Activated CD4-positive, alpha-beta T cell treated with anti-CD3 and anti-CD28 coated beads, Interleukin-2, amount 10 ng/mL, durations not matched to agents 24 days and 14 days (primary cell): ENCODE data around the gene CEP89. TPM values are rescaled to one million over a fixed set of nuclear protein-coding genes. Genes with fewer than 3 reads are reported as not detected.
"Not testable (repeated sequence)": the region's sequence is repeated elsewhere in the genome, so short reads cannot be mapped to it uniquely, and the experiment has no call there.

Experiments used
- DNase-seq: peaks from one replicate; pipeline ENCODE4 v3.0.0; 2022
- H3K27ac Mint-ChIP-seq: one replicate; pipeline ENCODE4 v1.8.0; 2022; ENCODE audit warnings: mild to moderate bottlenecking, mixed read lengths
- H3K27me3 Mint-ChIP-seq: one replicate; pipeline ENCODE4 v1.8.0; 2022; ENCODE audit warnings: mixed read lengths
- H3K36me3 Mint-ChIP-seq: one replicate; pipeline ENCODE4 v1.8.0; 2022; ENCODE audit warnings: low read depth, mild to moderate bottlenecking, mixed read lengths
- H3K4me1 Mint-ChIP-seq: one replicate; pipeline ENCODE4 v1.8.0; 2021; ENCODE audit warnings: mixed read lengths
- H3K4me3 Mint-ChIP-seq: one replicate; pipeline ENCODE4 v1.8.0; 2022; ENCODE audit warnings: mild to moderate bottlenecking, moderate library complexity, mixed read lengths
- H3K9me3 Mint-ChIP-seq: one replicate; pipeline ENCODE4 v1.8.0; 2021; ENCODE audit warnings: mixed read lengths
- intact Hi-C: fragments of 100-400 bp; cut with micrococcal nuclease; formaldehyde crosslinking; loops from one replicate; pipeline ENCODE4 v1.15.1; 2023
- total RNA-seq: library from RNA; stranded (reverse); gene quantifications from 2 replicates; pipeline ENCODE4 v1.2.3, GENCODE V29; 2022

Gene CEP89
- total RNA-seq, 1 donor from 2014 or later: 16.9 TPM

DNA sequence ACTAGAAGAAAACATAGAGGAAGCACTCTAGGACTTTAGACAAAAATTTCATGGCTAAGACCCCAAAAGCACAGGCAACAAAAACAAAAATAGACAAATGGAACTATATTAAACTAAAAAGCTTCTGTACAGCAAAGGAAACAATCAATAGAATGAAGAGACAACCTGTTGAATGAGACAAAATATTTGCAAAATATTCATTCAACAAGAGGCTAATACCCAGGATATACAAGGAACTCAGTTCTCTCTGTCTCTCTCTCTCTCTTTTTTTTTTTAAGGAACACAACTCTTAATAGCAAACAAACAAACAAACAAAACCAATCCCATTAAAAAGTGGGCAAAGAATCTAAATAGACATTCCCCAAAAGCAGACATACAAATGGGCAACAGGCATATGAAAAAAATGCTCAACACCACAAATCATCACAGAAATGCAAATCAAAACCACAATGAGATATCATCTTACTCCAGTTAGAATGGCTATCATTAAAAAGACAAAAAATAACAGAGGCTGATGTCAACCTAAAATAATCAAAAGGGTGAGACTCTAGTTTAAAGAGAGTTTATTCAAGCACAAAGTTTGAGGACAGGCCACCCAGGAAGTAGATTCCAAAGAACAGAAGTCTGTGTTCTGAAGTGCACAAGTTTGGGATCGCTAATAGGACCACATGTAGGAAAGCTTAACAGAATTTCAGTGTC is 75.1 kb downstream of the CEP89 start:
- Mint-ChIP-seq H3K4me3 (no peak overlapping the region), H3K9me3 (peaks cover 24% of the 10 kb centered on the region), H3K27ac (no peak overlapping the region), H3K36me3 (peaks cover 29% of the 10 kb centered on the region), H3K4me1 (peaks cover 4% of the 10 kb centered on the region), H3K27me3 (no peaks in the 10 kb centered on the region)
- intact Hi-C loops: no loop called here
- DNase-seq: no peak

GRCh38 chr19:32895384-32895783 is 76.4 kb downstream of the CEP89 start:
- Mint-ChIP-seq H3K4me1 (peaks cover 4% of the 10 kb centered on the region), H3K4me3 (no peak overlapping the region), H3K36me3 (peaks cover 32% of the 10 kb centered on the region), H3K27me3 (no peaks in the 10 kb centered on the region), H3K27ac (no peak overlapping the region), H3K9me3 (peaks cover 30% of the 10 kb centered on the region)
- DNase-seq: no peak
- intact Hi-C loops: no loop called here

DNA sequence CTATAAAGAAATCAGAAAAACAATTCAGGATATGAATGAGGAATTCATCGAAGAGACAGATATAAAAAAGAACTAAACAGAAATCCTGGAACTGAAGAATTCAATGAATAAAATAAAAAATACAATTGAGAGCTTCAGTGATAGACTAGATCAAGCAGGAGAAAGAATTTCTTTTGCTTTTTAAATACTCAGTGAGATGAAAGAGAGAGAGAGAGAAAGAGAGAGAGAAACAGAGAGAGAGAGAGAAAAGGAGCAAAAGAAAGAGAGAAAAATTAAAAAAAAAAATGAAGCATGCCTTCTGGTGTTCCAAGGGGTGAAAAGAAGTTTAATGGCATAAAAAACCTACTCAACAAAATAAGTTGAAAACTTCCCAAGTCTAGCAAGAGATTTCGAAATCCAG is 80.1 kb downstream of the CEP89 start:
- Mint-ChIP-seq H3K4me3 (no peak overlapping the region), H3K27me3 (no peaks in the 10 kb centered on the region), H3K36me3 (peaks cover 30% of the 10 kb centered on the region), H3K4me1 (peaks cover 4% of the 10 kb centered on the region), H3K27ac (no peak overlapping the region), H3K9me3 (peaks cover 30% of the 10 kb centered on the region)
- DNase-seq: no peak
- intact Hi-C loops: no loop called here

DNA sequence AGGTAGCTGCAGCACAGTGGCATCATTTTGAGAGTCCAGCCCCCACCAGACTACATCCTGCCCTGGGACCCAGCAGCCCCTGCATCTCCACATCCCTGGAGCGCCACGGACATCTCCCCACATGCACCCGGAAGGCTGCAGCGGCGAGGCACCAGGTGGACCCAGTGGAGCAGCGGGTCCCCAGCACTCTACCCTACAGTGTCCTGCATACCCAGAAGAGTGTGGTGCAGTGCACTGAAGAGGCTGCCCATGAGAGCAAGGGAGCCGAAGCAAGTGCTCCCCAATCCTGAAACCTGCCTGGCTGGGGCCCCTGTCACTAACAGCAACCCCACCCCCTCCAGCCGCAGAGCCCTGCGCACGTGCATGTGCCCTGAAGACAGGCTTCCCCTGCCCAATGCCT is 80.9 kb downstream of the CEP89 start:
- H3K36me3 Mint-ChIP-seq: peaks cover 29% of the 10 kb centered on the region
- H3K4me1 Mint-ChIP-seq: peaks cover 4% of the 10 kb centered on the region
- H3K27me3 Mint-ChIP-seq: no peaks in the 10 kb centered on the region
- H3K27ac Mint-ChIP-seq: no peak overlapping the region
- DNase-seq: no peak
- intact Hi-C loops: no loop called here
- H3K4me3 Mint-ChIP-seq: no peak overlapping the region
- peaks cover 30% of the 10 kb centered on the region for H3K9me3 Mint-ChIP-seq

GRCh38 chr19:32890326-32890725 is 81.4 kb downstream of the CEP89 start:
- intact Hi-C loops: no loop called here
- H3K4me3 Mint-ChIP-seq: no peak overlapping the region
- no peak overlapping the region for H3K27ac Mint-ChIP-seq
- peaks cover 29% of the 10 kb centered on the region for H3K36me3 Mint-ChIP-seq
- no peak for DNase-seq
- no peaks in the 10 kb centered on the region for H3K27me3 Mint-ChIP-seq
- H3K4me1 Mint-ChIP-seq: peaks cover 2% of the 10 kb centered on the region
- H3K9me3 Mint-ChIP-seq: peaks cover 30% of the 10 kb centered on the region

- H3K27ac Mint-ChIP-seq: no peak overlapping the region
- H3K4me1 Mint-ChIP-seq: no peaks in the 10 kb centered on the region
- peaks cover 24% of the 10 kb centered on the region for H3K9me3 Mint-ChIP-seq
- H3K27me3 Mint-ChIP-seq: no peaks in the 10 kb centered on the region
- intact Hi-C loops: no loop called here
- no peak overlapping the region for H3K4me3 Mint-ChIP-seq
- no peak for DNase-seq
- H3K36me3 Mint-ChIP-seq: peaks cover 28% of the 10 kb centered on the region
These were observed 82.4 kb downstream of the CEP89 start for GRCh38 chr19:32889137-32889934.

DNA sequence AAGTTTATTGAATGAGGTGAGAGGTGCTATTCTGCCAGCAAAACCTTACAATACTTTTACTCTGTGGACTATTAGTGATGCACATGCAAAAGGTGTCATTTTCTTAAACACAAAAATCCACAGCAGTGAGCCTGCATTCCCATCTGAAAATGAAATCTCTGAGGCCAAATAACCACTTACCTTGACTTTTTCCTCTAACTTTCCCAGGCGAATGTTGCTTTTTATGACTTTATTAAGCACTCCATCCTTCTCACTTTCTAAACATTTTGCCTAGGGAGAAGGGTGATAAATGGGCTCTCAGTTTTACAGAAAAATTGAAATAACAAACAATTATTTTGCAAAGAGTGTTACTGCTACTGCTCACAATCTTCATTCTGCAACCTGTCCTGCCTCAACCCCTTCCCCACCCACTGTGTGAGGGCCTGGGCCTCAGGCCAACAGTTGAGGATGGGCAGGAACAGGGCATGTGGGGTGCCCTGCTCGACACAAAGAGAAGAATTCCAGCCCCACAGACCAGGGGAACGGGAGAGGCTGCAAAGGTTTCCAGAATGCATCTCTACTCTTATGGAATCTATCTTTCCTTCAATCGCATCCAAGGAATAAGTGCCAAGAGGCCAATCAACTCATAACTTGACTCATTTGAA is 84.1 kb downstream of the CEP89 start:
- peaks cover 17% of the 10 kb centered on the region for H3K36me3 Mint-ChIP-seq
- peaks cover 9% of the 10 kb centered on the region for H3K9me3 Mint-ChIP-seq
- no peak overlapping the region for H3K4me3 Mint-ChIP-seq
- intact Hi-C loops: no loop called here
- no peak overlapping the region for H3K27ac Mint-ChIP-seq
- no peaks in the 10 kb centered on the region for H3K27me3 Mint-ChIP-seq
- no peak for DNase-seq
- H3K4me1 Mint-ChIP-seq: no peaks in the 10 kb centered on the region

DNA sequence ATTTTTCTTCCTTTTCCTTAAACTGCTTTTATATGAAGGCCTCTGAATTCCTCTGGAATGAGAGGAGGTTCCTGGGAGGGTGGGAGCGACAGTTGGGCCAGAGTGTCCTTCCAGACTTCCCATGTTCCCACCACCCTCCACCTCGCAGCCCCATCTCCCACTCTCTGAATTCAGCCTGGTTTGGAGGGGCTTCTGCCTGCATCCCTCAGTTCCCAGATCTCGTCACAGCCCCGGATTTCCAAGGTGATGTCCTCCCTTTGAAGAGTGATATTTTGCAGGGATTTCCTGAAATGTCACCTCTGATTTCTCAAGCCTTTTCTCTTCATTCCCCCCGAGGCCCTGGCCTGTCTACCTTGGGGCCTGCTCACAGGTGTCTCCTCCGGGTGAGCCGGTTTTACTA is 85.5 kb downstream of the CEP89 start:
- Mint-ChIP-seq H3K4me3 (no peak overlapping the region), H3K27me3 (no peaks in the 10 kb centered on the region), H3K27ac (no peak overlapping the region), H3K36me3 (peaks cover 9% of the 10 kb centered on the region), H3K4me1 (no peaks in the 10 kb centered on the region), H3K9me3 (peaks cover 1% of the 10 kb centered on the region)
- DNase-seq: no peak
- intact Hi-C loops: no loop called here

GRCh38 chr19:32885255-32885654 is 86.5 kb downstream of the CEP89 start:
- DNase-seq, H3K4me3 Mint-ChIP-seq, H3K27ac Mint-ChIP-seq, H3K36me3 Mint-ChIP-seq, intact Hi-C loops, H3K27me3 Mint-ChIP-seq, H3K9me3 Mint-ChIP-seq, H3K4me1 Mint-ChIP-seq: not testable (repeated sequence)

DNA sequence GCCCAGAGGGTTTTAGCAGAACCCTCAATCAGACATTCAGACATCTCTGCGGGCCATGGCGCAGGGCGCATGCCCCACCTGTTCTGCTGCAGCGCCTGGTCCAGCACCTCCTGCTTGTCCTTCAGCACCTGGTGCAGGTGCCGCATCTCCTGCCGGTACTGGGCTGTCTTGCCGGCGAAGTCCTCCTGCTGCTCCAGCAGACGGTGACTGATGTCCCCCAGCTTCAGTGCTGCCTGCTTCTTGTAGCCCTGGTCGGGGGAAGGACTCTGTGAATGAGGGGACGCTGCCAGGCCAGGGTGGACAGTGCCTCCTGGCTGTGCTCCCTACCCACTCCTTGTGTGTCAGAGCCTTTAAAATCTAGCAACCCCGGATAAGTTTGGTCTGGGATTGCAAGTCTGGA is 90.0 kb downstream of the CEP89 start:
- intact Hi-C loops: no loop called here
- no peak overlapping the region for H3K27ac Mint-ChIP-seq
- H3K9me3 Mint-ChIP-seq: no peaks in the 10 kb centered on the region
- H3K36me3 Mint-ChIP-seq: no peaks in the 10 kb centered on the region
- no peaks in the 10 kb centered on the region for H3K27me3 Mint-ChIP-seq
- DNase-seq: no peak
- H3K4me1 Mint-ChIP-seq: no peaks in the 10 kb centered on the region
- H3K4me3 Mint-ChIP-seq: no peak overlapping the region

DNA sequence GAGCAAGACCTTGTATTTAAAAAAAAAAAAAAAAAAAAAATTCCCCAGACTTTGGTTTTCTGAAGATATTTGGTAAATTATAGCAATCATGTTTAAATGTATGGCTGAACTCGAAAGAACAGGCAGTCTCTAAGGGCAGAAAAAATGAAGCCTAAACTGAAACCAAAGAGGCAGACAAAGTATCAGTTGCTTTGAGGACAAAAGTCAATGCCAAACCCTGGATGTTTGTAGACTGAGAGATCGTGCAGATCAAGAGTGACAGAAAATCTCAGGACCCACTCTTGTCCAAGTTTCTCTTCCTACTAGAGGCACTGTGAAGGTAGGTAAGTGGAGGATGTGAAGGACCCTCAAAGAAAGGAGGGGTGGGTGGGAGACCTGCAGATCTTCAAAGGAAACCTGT is 91.1 kb downstream of the CEP89 start:
- Mint-ChIP-seq H3K36me3 (no peaks in the 10 kb centered on the region), H3K4me1 (no peaks in the 10 kb centered on the region), H3K27me3 (no peaks in the 10 kb centered on the region), H3K27ac (no peak overlapping the region), H3K4me3 (no peak overlapping the region), H3K9me3 (no peaks in the 10 kb centered on the region)
- intact Hi-C loops: no loop called here
- no peak for DNase-seq

DNA sequence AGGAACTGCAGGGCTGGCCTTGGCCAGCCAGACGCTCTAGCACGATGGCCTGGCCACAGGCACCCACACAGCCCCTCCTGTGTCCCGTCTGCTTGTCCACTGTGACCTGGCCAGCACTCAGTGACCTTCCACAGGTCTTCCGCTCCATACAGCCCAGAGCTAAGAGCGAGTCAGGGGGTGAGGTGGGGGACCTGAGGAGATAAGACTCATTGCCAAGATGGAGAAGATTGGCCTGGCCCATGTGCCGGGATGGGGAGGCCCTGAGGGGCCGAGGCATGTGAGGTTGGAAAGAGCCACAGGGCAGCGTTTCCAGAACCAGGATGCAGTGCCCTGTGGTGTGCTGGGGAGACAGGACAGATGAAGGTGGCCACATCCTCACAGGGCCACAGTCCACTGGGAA is 92.0 kb downstream of the CEP89 start:
- intact Hi-C loops: no loop called here
- Mint-ChIP-seq H3K4me3 (no peak overlapping the region), H3K27me3 (no peaks in the 10 kb centered on the region), H3K4me1 (no peaks in the 10 kb centered on the region), H3K9me3 (no peaks in the 10 kb centered on the region), H3K36me3 (no peaks in the 10 kb centered on the region), H3K27ac (no peak overlapping the region)
- no peak for DNase-seq

DNA sequence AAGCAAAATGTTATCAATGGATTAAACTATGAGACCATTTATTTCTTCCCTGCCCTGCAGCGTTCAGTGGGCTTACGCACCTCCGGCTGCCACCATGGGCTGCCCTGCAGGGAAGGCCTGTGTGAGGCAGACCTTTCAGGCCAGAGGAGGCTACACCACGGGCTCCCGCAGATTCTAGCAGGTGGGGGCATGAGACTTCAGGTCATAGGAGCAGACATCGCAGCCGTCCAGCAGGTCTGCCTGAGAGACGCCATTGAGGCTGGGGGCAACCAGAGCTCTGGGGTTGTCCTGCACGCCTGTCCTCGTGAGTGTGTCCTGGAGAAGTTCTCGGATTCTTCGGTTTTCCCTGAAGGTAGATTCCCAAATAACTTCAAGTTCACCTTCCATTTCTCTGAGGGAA is 92.8 kb downstream of the CEP89 start:
- Mint-ChIP-seq H3K36me3 (no peaks in the 10 kb centered on the region), H3K4me1 (no peaks in the 10 kb centered on the region), H3K27ac (no peak overlapping the region), H3K27me3 (no peaks in the 10 kb centered on the region), H3K9me3 (no peaks in the 10 kb centered on the region), H3K4me3 (no peak overlapping the region)
- intact Hi-C loops: no loop called here
- DNase-seq: no peak

- Mint-ChIP-seq H3K9me3 (no peaks in the 10 kb centered on the region), H3K4me3 (no peak overlapping the region), H3K27ac (no peak overlapping the region), H3K27me3 (no peaks in the 10 kb centered on the region), H3K4me1 (no peaks in the 10 kb centered on the region), H3K36me3 (no peaks in the 10 kb centered on the region)
- intact Hi-C loops: no loop called here
- DNase-seq: no peak
These were observed 93.6 kb downstream of the CEP89 start for GRCh38 chr19:32877977-32878745.
